Astrocyte (in vitro differentiated cells and primary cell): Measurements from ENCODE around the gene AKT3. TPM values are rescaled to one million over a fixed set of nuclear protein-coding genes. Genes with fewer than 3 reads are reported as not detected.

Source experiments
- DNase-seq: peaks from one replicate; pipeline ENCODE4 v3.0.0-alpha.2; 2010; ENCODE audit warnings: low read depth
- FAIRE-seq: peaks from 2 replicates; lab custom pipeline; 2011; peaks lifted over from hg19 to GRCh38; lab: Jason Lieb, UNC
- H2AFZ ChIP-seq: 2 replicates; pipeline ENCODE4 v1.6.0; 2012; ENCODE audit warnings: low read depth, low read length, inconsistent platforms
- H3K27ac ChIP-seq: 2 replicates; pipeline ENCODE4 v1.5.1; 2011; ENCODE audit warnings: low read depth, low read length, inconsistent platforms
- H3K27me3 ChIP-seq: 2 replicates; pipeline ENCODE4 v1.6.0; 2011; ENCODE audit warnings: low read length, inconsistent platforms; ENCODE audit not compliant: insufficient read depth
- H3K36me3 ChIP-seq: 2 replicates; pipeline ENCODE4 v1.5.1; 2011; ENCODE audit warnings: low read length, inconsistent platforms; ENCODE audit not compliant: insufficient read depth
- H3K4me1 ChIP-seq: 2 replicates; pipeline ENCODE4 v1.5.1; 2011; ENCODE audit warnings: low read length, inconsistent platforms; ENCODE audit not compliant: insufficient read depth
- H3K4me2 ChIP-seq: 2 replicates; pipeline ENCODE4 v1.6.0; 2012; ENCODE audit warnings: low read length, inconsistent platforms
- H3K4me3 ChIP-seq: 2 replicates; pipeline ENCODE4 v1.5.1; 2011; ENCODE audit warnings: low read depth, mild to moderate bottlenecking, low read length, inconsistent platforms; ENCODE audit not compliant: insufficient read depth
- H3K79me2 ChIP-seq: 2 replicates; pipeline ENCODE4 v1.6.0; 2012; ENCODE audit warnings: mild to moderate bottlenecking, low read length, inconsistent platforms; ENCODE audit not compliant: insufficient read depth
- H3K9ac ChIP-seq: 2 replicates; pipeline ENCODE4 v1.6.0; 2012; ENCODE audit warnings: mild to moderate bottlenecking, low read length, inconsistent platforms
- H3K9me3 ChIP-seq: 2 replicates; pipeline ENCODE4 v1.5.1; 2012; ENCODE audit warnings: low read depth, mild to moderate bottlenecking, low read length, inconsistent platforms; ENCODE audit not compliant: insufficient read depth
- H4K20me1 ChIP-seq: 2 replicates; pipeline ENCODE4 v1.6.0; 2012; ENCODE audit warnings: low read length, inconsistent platforms; ENCODE audit not compliant: insufficient read depth
- H3K27ac Mint-ChIP-seq: one replicate; pipeline ENCODE4 v1.8.0; 2021; ENCODE audit warnings: mild to moderate bottlenecking, mixed read lengths; ENCODE audit not compliant: unreplicated experiment
- H3K27me3 Mint-ChIP-seq: one replicate; pipeline ENCODE4 v1.8.0; 2021; ENCODE audit warnings: low read depth, mixed read lengths; ENCODE audit not compliant: unreplicated experiment
- H3K36me3 Mint-ChIP-seq: one replicate; pipeline ENCODE4 v1.8.0; 2021; ENCODE audit warnings: low read depth, mixed read lengths; ENCODE audit not compliant: unreplicated experiment
- H3K4me1 Mint-ChIP-seq: one replicate; pipeline ENCODE4 v1.8.0; 2021; ENCODE audit warnings: low read depth, mixed read lengths; ENCODE audit not compliant: unreplicated experiment
- H3K4me3 Mint-ChIP-seq: one replicate; pipeline ENCODE4 v1.8.0; 2021; ENCODE audit warnings: mild to moderate bottlenecking, moderate library complexity, mixed read lengths; ENCODE audit not compliant: unreplicated experiment
- H3K9me3 Mint-ChIP-seq: one replicate; pipeline ENCODE4 v1.8.0; 2021; ENCODE audit warnings: mild to moderate bottlenecking, mixed read lengths; ENCODE audit not compliant: unreplicated experiment
- EZH2 ChIP-seq: IDR thresholded peaks from 2 replicates; pipeline ENCODE4 v1.6.1; 2012; ENCODE audit warnings: mild to moderate bottlenecking, low read length, inconsistent platforms; ENCODE audit not compliant: insufficient read depth
- total RNA-seq: library from RNA; stranded (reverse); gene quantifications from 2 replicates; pipeline ENCODE4 v1.2.1, GENCODE V29; 2021
- TF ChIP-seq, protein P1 (sequence below): IDR thresholded peaks from 2 replicates; pipeline ENCODE4 v1.5.1; 2011; ENCODE audit warnings: low read depth, mild to moderate bottlenecking, inconsistent platforms, low read length, moderate library complexity; ENCODE audit not compliant: insufficient read depth

Gene AKT3
- total RNA-seq, 1 donor from 2014 or later, result 64.5 TPM

DNA sequence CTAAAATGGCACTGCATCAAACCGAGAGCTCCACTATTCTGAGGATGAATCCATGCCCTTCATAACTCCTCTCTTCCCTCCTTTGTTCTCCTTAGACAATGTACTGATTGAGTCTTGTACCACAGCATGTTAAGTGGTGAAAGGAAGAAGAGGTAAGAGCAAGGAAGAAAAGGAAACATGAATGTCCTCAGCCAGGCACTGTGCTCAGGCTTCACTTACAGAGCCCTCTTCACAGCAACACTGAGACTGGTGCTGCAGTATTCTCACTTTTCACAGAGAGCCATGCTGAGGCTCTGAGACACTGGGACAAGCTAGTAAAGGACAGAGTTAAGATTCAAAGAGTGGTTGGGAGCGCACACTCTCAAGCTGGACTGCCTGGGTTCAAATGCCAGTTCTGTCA is 143.5 kb downstream of the AKT3 start:
- FAIRE-seq, result no peak
- Histone ChIP-seq H2AFZ (no peak overlapping the region), H3K4me1 (no peaks in the 10 kb centered on the region), H3K27me3 (no peaks in the 10 kb centered on the region), H3K79me2 (peaks cover 11% of the 10 kb centered on the region), H3K9me3 (no peaks in the 10 kb centered on the region), H3K9ac (no peak overlapping the region), H3K4me3 (no peak overlapping the region), H3K36me3 (no peaks in the 10 kb centered on the region), H3K4me2 (no peak overlapping the region), H3K27ac (no peak overlapping the region), H4K20me1 (no peaks in the 10 kb centered on the region)
- TF ChIP-seq EZH2, result no peak
- TF ChIP-seq, protein P1, sequence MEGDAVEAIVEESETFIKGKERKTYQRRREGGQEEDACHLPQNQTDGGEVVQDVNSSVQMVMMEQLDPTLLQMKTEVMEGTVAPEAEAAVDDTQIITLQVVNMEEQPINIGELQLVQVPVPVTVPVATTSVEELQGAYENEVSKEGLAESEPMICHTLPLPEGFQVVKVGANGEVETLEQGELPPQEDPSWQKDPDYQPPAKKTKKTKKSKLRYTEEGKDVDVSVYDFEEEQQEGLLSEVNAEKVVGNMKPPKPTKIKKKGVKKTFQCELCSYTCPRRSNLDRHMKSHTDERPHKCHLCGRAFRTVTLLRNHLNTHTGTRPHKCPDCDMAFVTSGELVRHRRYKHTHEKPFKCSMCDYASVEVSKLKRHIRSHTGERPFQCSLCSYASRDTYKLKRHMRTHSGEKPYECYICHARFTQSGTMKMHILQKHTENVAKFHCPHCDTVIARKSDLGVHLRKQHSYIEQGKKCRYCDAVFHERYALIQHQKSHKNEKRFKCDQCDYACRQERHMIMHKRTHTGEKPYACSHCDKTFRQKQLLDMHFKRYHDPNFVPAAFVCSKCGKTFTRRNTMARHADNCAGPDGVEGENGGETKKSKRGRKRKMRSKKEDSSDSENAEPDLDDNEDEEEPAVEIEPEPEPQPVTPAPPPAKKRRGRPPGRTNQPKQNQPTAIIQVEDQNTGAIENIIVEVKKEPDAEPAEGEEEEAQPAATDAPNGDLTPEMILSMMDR, result no peak
- DNase-seq, result no peak
- Mint-ChIP-seq H3K36me3 (no peaks in the 10 kb centered on the region), H3K27ac (no peak overlapping the region), H3K4me1 (peaks cover 2% of the 10 kb centered on the region), H3K27me3 (no peaks in the 10 kb centered on the region), H3K4me3 (no peak overlapping the region), H3K9me3 (no peaks in the 10 kb centered on the region)

DNA sequence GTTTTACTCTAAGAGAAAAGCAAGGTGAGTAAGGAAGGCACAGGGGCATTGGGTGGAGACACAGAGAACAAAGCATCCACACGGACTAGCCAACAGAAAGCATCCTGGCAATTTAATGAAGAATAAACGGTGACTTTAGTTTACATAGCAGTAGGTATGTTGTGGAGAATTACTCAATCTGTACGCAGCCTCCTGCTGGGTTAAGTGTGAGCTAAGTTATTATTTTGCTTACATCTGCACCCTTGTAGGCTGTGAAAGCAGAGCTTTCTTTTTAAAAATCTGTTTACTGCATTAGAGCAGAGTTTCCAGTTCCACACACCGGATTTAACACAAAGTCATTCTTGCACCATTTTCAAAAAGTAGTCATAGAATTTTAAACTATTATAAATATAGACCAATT is 144.5 kb downstream of the AKT3 start:
- Histone ChIP-seq H3K4me2 (no peak overlapping the region), H3K27me3 (no peaks in the 10 kb centered on the region), H3K4me1 (no peaks in the 10 kb centered on the region), H3K27ac (no peak overlapping the region), H4K20me1 (no peaks in the 10 kb centered on the region), H3K9me3 (no peaks in the 10 kb centered on the region), H3K79me2 (peaks cover 7% of the 10 kb centered on the region), H3K4me3 (no peak overlapping the region), H3K36me3 (no peaks in the 10 kb centered on the region), H3K9ac (no peak overlapping the region), H2AFZ (no peak overlapping the region)
- H3K9me3 Mint-ChIP-seq, result no peaks in the 10 kb centered on the region
- DNase-seq, result no peak
- no peak for FAIRE-seq
- H3K36me3 Mint-ChIP-seq, result no peaks in the 10 kb centered on the region
- H3K27ac Mint-ChIP-seq, result no peak overlapping the region
- no peak for TF ChIP-seq EZH2
- TF ChIP-seq, protein P1, result no peak
- H3K27me3 Mint-ChIP-seq, result no peaks in the 10 kb centered on the region
- H3K4me3 Mint-ChIP-seq, result no peak overlapping the region
- H3K4me1 Mint-ChIP-seq, result peaks cover 2% of the 10 kb centered on the region

DNA sequence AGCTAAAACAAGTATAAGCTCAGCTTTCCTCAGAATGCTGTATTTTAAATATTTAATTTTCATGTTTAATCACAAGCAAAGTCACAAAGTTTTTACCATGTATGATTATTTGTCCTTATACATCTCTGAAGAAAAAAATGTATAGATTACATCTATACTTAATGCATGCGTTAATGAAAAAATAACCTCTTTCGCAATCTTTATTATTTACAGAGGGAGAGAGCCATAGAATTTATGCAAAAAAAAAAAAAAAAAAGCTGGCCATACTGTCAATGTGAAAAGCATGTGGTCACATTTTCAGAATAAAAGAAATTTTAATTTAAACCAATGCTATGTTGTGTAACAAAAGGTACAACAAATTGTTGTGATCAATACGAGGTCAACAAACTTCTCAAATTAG is 148.2 kb downstream of the AKT3 start:
- H3K4me3 Mint-ChIP-seq, result no peak overlapping the region
- no peaks in the 10 kb centered on the region for H3K4me1 Mint-ChIP-seq
- no peaks in the 10 kb centered on the region for H3K9me3 Mint-ChIP-seq
- FAIRE-seq, result no peak
- H3K4me2 ChIP-seq, result no peak overlapping the region
- H3K27ac Mint-ChIP-seq, result no peak overlapping the region
- no peaks in the 10 kb centered on the region for H3K36me3 Mint-ChIP-seq
- no peak for DNase-seq
- H3K4me3 ChIP-seq, result no peak overlapping the region
- no peaks in the 10 kb centered on the region for H3K27me3 Mint-ChIP-seq
- peaks cover 3% of the 10 kb centered on the region for H4K20me1 ChIP-seq
- H3K27ac ChIP-seq, result no peak overlapping the region
- no peaks in the 10 kb centered on the region for H3K36me3 ChIP-seq
- H3K9me3 ChIP-seq, result no peaks in the 10 kb centered on the region
- no peak for TF ChIP-seq EZH2
- TF ChIP-seq, protein P1, result no peak
- no peak overlapping the region for H2AFZ ChIP-seq
- no peaks in the 10 kb centered on the region for H3K4me1 ChIP-seq
- H3K27me3 ChIP-seq, result no peaks in the 10 kb centered on the region
- H3K79me2 ChIP-seq, result peaks cover under 1% of the 10 kb centered on the region
- no peak overlapping the region for H3K9ac ChIP-seq
